IMR-90 (cell line): ENCODE results near the gene MAT2A. TPM values are rescaled to one million over a fixed set of nuclear protein-coding genes. Genes with fewer than 3 reads are reported as not detected.

Source experiments
- ATAC-seq: fragments of 200-7000 bp; cut with Tn5 transposase; 2 replicates; pipeline ENCODE4 v1.9.1; 2020; ENCODE audit warnings: low read depth, mild to moderate bottlenecking, moderate library complexity
- BruUV-seq: library from RNA; stranded (reverse); fragments of 400-500 nt; replicated peaks from 2 replicates; lab custom pipeline; 2021; lab: Mats Ljungman, UMichigan
- CTCF ChIA-PET: fragments of 300-600 bp; formaldehyde crosslinking; extraction: SDS; loops from one replicate; lab custom pipeline; 2021; ENCODE audit warnings: antibody characterized with exemption; lab: Yijun Ruan, JAX
- POLR2A ChIA-PET: fragments of 300-600 bp; sonication (Branson Sonifier 250); formaldehyde crosslinking; loops from one replicate; lab custom pipeline; 2022; ENCODE audit warnings: antibody characterized with exemption; ENCODE audit not compliant: unreplicated experiment; lab: Charles Lee
- DNase-seq: peaks from one replicate; pipeline ENCODE4 v3.0.0; 2013
- H2AFZ ChIP-seq: replicated peaks from 2 replicates; pipeline ENCODE3; 2013; ENCODE audit warnings: low read length, mild to moderate bottlenecking; ENCODE audit not compliant: poor library complexity
- H2AK5ac ChIP-seq: 2 replicates; pipeline ENCODE4 v1.6.1; 2013; ENCODE audit warnings: low read depth, low read length, inconsistent platforms
- H2AK9ac ChIP-seq: replicated peaks from 2 replicates; pipeline ENCODE3; 2013; ENCODE audit warnings: mild to moderate bottlenecking, low read depth, low read length, moderate library complexity; ENCODE audit not compliant: poor library complexity
- H2BK120ac ChIP-seq: 2 replicates; pipeline ENCODE4 v1.6.1; 2013; ENCODE audit warnings: low read depth, low read length, inconsistent platforms
- H2BK15ac ChIP-seq: 3 replicates; pipeline ENCODE4 v1.6.1; 2013; ENCODE audit warnings: low read depth, low read length, inconsistent platforms
- H2BK20ac ChIP-seq: 2 replicates; pipeline ENCODE4 v1.6.1; 2013; ENCODE audit warnings: low read depth, mild to moderate bottlenecking, inconsistent platforms, low read length, moderate library complexity
- H2BK5ac ChIP-seq: 2 replicates; pipeline ENCODE4 v1.6.1; 2013; ENCODE audit warnings: mild to moderate bottlenecking, low read depth, low read length, inconsistent platforms; ENCODE audit not compliant: poor library complexity, severe bottlenecking
- H3K14ac ChIP-seq: replicated peaks from 2 replicates; pipeline ENCODE4 v1.6.1; 2013; ENCODE audit warnings: low read depth, low read length, inconsistent platforms
- H3K18ac ChIP-seq: 2 replicates; pipeline ENCODE4 v1.6.1; 2013; ENCODE audit warnings: low read depth, low read length, control low read depth
- H3K23ac ChIP-seq: 2 replicates; pipeline ENCODE4 v1.6.1; 2013; ENCODE audit warnings: low read depth, low read length, inconsistent platforms
- H3K27ac ChIP-seq: 2 replicates; pipeline ENCODE4 v1.5.1; 2013; ENCODE audit warnings: mild to moderate bottlenecking, control low read depth, low read length; ENCODE audit not compliant: insufficient read depth
- H3K27me3 ChIP-seq: 2 replicates; pipeline ENCODE4 v1.6.1; 2013; ENCODE audit warnings: low read length; ENCODE audit not compliant: control insufficient read depth, insufficient read depth
- H3K36me3 ChIP-seq: 2 replicates; pipeline ENCODE4 v1.6.1; 2013; ENCODE audit warnings: low read length, mixed read lengths; ENCODE audit not compliant: control insufficient read depth, insufficient read depth
- H3K4ac ChIP-seq: 2 replicates; pipeline ENCODE4 v1.6.1; 2013; ENCODE audit warnings: low read depth, low read length, inconsistent platforms
- H3K4me1 ChIP-seq: 2 replicates; pipeline ENCODE4 v1.6.1; 2013; ENCODE audit warnings: low read length, mixed read lengths; ENCODE audit not compliant: control insufficient read depth, insufficient read depth
- H3K4me2 ChIP-seq: 2 replicates; pipeline ENCODE4 v1.6.1; 2013; ENCODE audit warnings: low read depth, mild to moderate bottlenecking, control low read depth, low read length, moderate library complexity
- H3K4me3 ChIP-seq: 2 replicates; pipeline ENCODE4 v1.5.1; 2013; ENCODE audit warnings: low read depth, mild to moderate bottlenecking, control low read depth, low read length, moderate library complexity; ENCODE audit not compliant: insufficient read depth
- H3K56ac ChIP-seq: 2 replicates; pipeline ENCODE4 v1.6.1; 2013; ENCODE audit warnings: low read length, inconsistent platforms; ENCODE audit not compliant: insufficient read depth; ENCODE audit errors: extremely low read depth
- H3K79me1 ChIP-seq, 2 experiments: 2 replicates each; pipeline ENCODE4 v1.6.1; 2013; ENCODE audit warnings: low read length in 2 of 2, inconsistent platforms in 1 of 2, low read depth in 1 of 2
- H3K9ac ChIP-seq: 2 replicates; pipeline ENCODE4 v1.6.1; 2013; ENCODE audit warnings: low read depth, low read length, control low read depth
- H3K9me1 ChIP-seq: 2 replicates; pipeline ENCODE4 v1.6.1; 2013; ENCODE audit warnings: low read length, inconsistent platforms; ENCODE audit not compliant: insufficient read depth
- H3K9me3 ChIP-seq: 2 replicates; pipeline ENCODE4 v1.6.1; 2013; ENCODE audit warnings: low read length; ENCODE audit not compliant: control insufficient read depth, insufficient read depth
- H4K20me1 ChIP-seq: 2 replicates; pipeline ENCODE4 v1.6.1; 2013; ENCODE audit warnings: low read length, inconsistent platforms; ENCODE audit not compliant: insufficient read depth
- H4K5ac ChIP-seq: 2 replicates; pipeline ENCODE4 v1.6.1; 2013; ENCODE audit warnings: mild to moderate bottlenecking, low read depth, low read length, control low read depth
- H4K8ac ChIP-seq, 2 experiments: 2 replicates each; pipeline ENCODE4 v1.6.1; 2013; ENCODE audit warnings: low read depth in 2 of 2, low read length in 2 of 2, control low read depth in 1 of 2, inconsistent platforms in 1 of 2
- H4K91ac ChIP-seq: 2 replicates; pipeline ENCODE4 v1.6.1; 2013; ENCODE audit warnings: low read depth, low read length, inconsistent platforms; ENCODE audit not compliant: insufficient read depth
- ELK1 ChIP-seq: fragments of 150-350 bp; IDR thresholded peaks from 2 replicates; pipeline ENCODE4 v1.6.1; 2016; ENCODE audit warnings: low read depth, mild to moderate bottlenecking, low read length, moderate library complexity, borderline replicate concordance
- POLR2A ChIP-seq: IDR thresholded peaks from 2 replicates; pipeline ENCODE4 v1.6.1; 2012; ENCODE audit warnings: mild to moderate bottlenecking, low read depth, low read length
- SMC3 ChIP-seq: fragments of 150-350 bp; IDR thresholded peaks from 2 replicates; pipeline ENCODE4 v1.6.1; 2016; ENCODE audit warnings: low read depth, mild to moderate bottlenecking, antibody characterized with exemption, low read length, moderate library complexity
- WGBS, 2 experiments: methylation state at CpG; one replicate each; pipeline versions ENCODE4 v1.1.5 to v1.1.7; 2013; ENCODE audit warnings: missing lambda C conversion rate in 2 of 2; ENCODE audit not compliant: insufficient read length in 1 of 2; ENCODE audit errors: extremely low coverage in 2 of 2; 5-methylcytosine and 5-hydroxymethylcytosine counted together
- dilution Hi-C: fragments of 300-500 bp; cut with HindIII; formaldehyde crosslinking; loops from one replicate; pipeline ENCODE4 v1.14.3; 2018; ENCODE audit warnings: low sequenced_read_pairs; ENCODE audit not compliant: unreplicated experiment
- in situ Hi-C: fragments of 300-500 bp; cut with MboI; formaldehyde crosslinking; loops from 3 replicates; pipeline ENCODE4 v1.14.3; 2019; ENCODE audit warnings: low sequenced_read_pairs, inconsistent platforms, mixed read lengths
- intact Hi-C: fragments of 100-400 bp; cut with micrococcal nuclease; formaldehyde crosslinking; loops from 2 replicates; pipeline ENCODE4 v1.10.0; 2022
- polyA plus RNA-seq, 3 experiments: library from polyadenylated mRNA; depleted of rRNA; stranded (reverse); fragments of >200 nt; gene quantifications; 2 replicates each; pipeline ENCODE4 v1.2.3, GENCODE V29; 2012; ENCODE audit warnings: low replicate concordance in 1 of 3
- total RNA-seq: library from RNA; depleted of rRNA; stranded (reverse); fragments of >200 nt; gene quantifications from 2 replicates; pipeline ENCODE4 v1.2.3, GENCODE V29; 2012

MAT2A gene
- total and polyA plus RNA-seq, 2 of the 4 experiments (the other 2 are of a cell fraction), result 94.1 to 223 TPM

DNA sequence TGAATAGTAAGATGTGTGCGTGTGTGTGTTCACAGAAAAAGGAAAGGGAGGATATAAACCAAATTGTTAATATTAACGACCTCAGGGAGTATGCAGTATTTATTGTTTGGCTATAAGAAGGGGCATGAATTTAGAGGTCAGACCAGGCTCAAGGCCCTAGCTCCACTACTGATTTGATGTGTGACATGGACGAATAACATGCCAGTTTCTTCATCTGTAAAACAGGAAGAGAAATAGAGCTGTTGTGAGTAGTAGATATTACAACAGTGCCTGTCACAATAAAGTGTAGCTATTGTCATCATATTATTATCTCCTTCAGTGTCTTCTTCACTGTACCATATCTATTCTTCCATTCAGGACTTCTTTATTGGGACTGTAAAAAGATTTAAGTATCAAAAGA is 4.1 kb upstream of the MAT2A start:
- Histone ChIP-seq H3K36me3 (no peaks in the 10 kb centered on the region; the same call in 1 of the 2 replicates), H2AFZ (no peak overlapping the region), H3K56ac (no peak overlapping the region), H3K9me1 (peaks cover 2% of the 10 kb centered on the region; the same call in 1 of the 2 replicates), H3K27me3 (no peaks in the 10 kb centered on the region; the same call in 1 of the 2 replicates), H3K4me2 (no peak overlapping the region), H3K9me3 (no peaks in the 10 kb centered on the region), H3K18ac (no peak overlapping the region), H2BK15ac (no peak overlapping the region), H3K23ac (no peak overlapping the region), H3K4ac (no peak overlapping the region), H3K9ac (no peak overlapping the region), H4K20me1 (peaks cover 9% of the 10 kb centered on the region), H4K5ac (no peak overlapping the region), H4K8ac (no peak overlapping the region), H2BK120ac (no peak overlapping the region), H3K79me1 (peaks cover 13 to 22% of the 10 kb centered on the region in 2 experiments), H2BK20ac (no peak overlapping the region), H2AK5ac (0 out of 2 replicates have a peak overlapping the region, but pooled peaks have one; percentile 56), H3K4me3 (no peak overlapping the region), H3K14ac (no peak overlapping the region), H3K4me1 (peaks cover 5% of the 10 kb centered on the region), H2AK9ac (no peak overlapping the region), H3K27ac (no peak overlapping the region), H2BK5ac (no peak overlapping the region), H4K91ac (no peak overlapping the region)
- BruUV-seq, result no TSS peak
- ChIA-PET CTCF (no interaction called here), POLR2A (no interaction called here)
- in situ Hi-C loops, result no loop called here
- WGBS, 2 experiments, result 86% methylated on average over 2 of the region's 3 CpGs; no CpG with 5 or more reads in 1 of the 2 experiments
- dilution Hi-C loops, result no loop called here
- TF ChIP-seq POLR2A (no peak), SMC3 (no peak), ELK1 (no peak)
- ATAC-seq, result no peak
- DNase-seq, result no peak
- intact Hi-C loops, result loop anchor here (5.0 to 10.0 kb wide), 2 partner anchors 38 to 470 kb away; no protein-coding TSS in a partner anchor
